Kidney (tissue), 14 donors: ENCODE measurements around the gene GFRA3. TPM values are rescaled to one million over a fixed set of nuclear protein-coding genes. Genes with fewer than 3 reads are reported as not detected.
A peak's percentile ranks its signal among the peaks of the same experiment; 100 is the strongest.

Experiments
- DNase-seq, 5 donors: peaks; one replicate each; pipeline ENCODE4 v3.0.0-alpha.2; 2013 to 2020
- FAIRE-seq: peaks from 2 replicates; lab custom pipeline; 2012; peaks lifted over from hg19 to GRCh38; lab: Jason Lieb, UNC
- H3K27ac ChIP-seq, 2 donors: one replicate each; pipeline ENCODE4 v1.7.0; 2013; ENCODE audit warnings: low read depth in 2 of 2, low read length in 2 of 2, inconsistent platforms in 1 of 2
- H3K27me3 ChIP-seq: one replicate; pipeline ENCODE4 v1.7.1; 2013; ENCODE audit warnings: low read length, inconsistent platforms; ENCODE audit not compliant: control insufficient read depth, insufficient read depth
- H3K36me3 ChIP-seq, 3 donors: one replicate each; pipeline versions ENCODE4 v1.7.0 to v1.7.1; 2013; ENCODE audit warnings: low read length in 3 of 3, control low read depth in 1 of 3, inconsistent platforms in 1 of 3; ENCODE audit not compliant: insufficient read depth in 3 of 3, control insufficient read depth in 2 of 3
- H3K4me1 ChIP-seq, 3 donors: one replicate each; pipeline versions ENCODE4 v1.7.0 to v1.7.1; 2013; ENCODE audit warnings: low read length in 3 of 3, inconsistent platforms in 1 of 3, low read depth in 1 of 3; ENCODE audit not compliant: control insufficient read depth in 2 of 3, insufficient read depth in 2 of 3
- H3K4me3 ChIP-seq, 3 donors: one replicate each; pipeline versions ENCODE4 v1.7.0 to v1.8.1; 2013; ENCODE audit warnings: low read length in 3 of 3, control low read depth in 1 of 3, inconsistent platforms in 1 of 3
- H3K9ac ChIP-seq, 3 donors: one replicate each; pipeline versions ENCODE4 v1.7.0 to v1.7.1; 2013; ENCODE audit warnings: low read length in 3 of 3, control low read depth in 1 of 3, inconsistent platforms in 1 of 3
- H3K9me3 ChIP-seq, 3 donors: one replicate each; pipeline versions ENCODE4 v1.7.0 to v1.7.1; 2013; ENCODE audit warnings: low read length in 3 of 3, control low read depth in 1 of 3, inconsistent platforms in 1 of 3; ENCODE audit not compliant: control insufficient read depth in 2 of 3, insufficient read depth in 1 of 3
- CTCF ChIP-seq: IDR thresholded peaks from 3 replicates; pipeline ENCODE4 v1.5.1; 2012; ENCODE audit warnings: mild to moderate bottlenecking, moderate library complexity, borderline replicate concordance; ENCODE audit not compliant: insufficient read depth; ENCODE audit errors: extremely low read depth
- intact Hi-C: fragments of 100-400 bp; cut with DNase I; formaldehyde crosslinking; loops from one replicate; pipeline ENCODE4 v1.11.1; 2022
- polyA plus RNA-seq: library from polyadenylated mRNA; stranded (reverse); fragments of 350-450 nt; fragmentation: Illumina TruSeq; extraction: RNeasy Lipid Tissue Mini Kit (QIAGEN cat#74804); gene quantifications from one replicate; pipeline ENCODE4 v1.2.3, GENCODE V29; 2014; ENCODE audit warnings: low read depth, low replicate concordance; ENCODE audit not compliant: insufficient read depth
- total RNA-seq: library from RNA; stranded (reverse); fragmentation: NEBNext Ultra II Directional; extraction: Animal tissue kit (Norgen Biotek cat#: 25700); gene quantifications from one replicate; pipeline ENCODE4 v1.2.1, GENCODE V29; 2021
- donor health status: control.
- donor health status: control.
- donor health status: control.
- donor health status: control.
- donor health status: control.
- donor health status: DM: yes; HTN: yes; CAD: no.
- donor health status: Normal renal cell carcinoma (clear cell type).

Gene GFRA3
- total and polyA plus RNA-seq, 2 donors from 2014 or later: 0.41 to 1.0 TPM

DNA sequence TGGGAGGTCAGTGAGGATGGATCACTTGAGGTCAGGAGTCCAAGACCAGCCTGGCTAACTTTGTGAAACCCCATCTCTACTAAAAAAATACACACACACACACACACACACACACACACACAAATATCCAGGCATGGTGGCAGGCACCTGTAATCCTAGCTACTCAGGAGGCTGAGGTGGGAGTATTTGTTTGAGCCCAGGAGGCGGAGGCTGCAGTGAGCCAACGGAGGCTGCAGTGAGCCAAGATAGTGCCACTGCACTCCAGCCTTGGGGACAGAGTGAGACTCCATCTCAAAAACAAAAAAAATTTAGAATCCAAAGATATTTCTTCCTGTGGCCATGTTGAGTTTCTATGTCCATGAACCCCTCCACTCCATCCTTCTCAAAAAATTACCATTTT is 39.8 kb downstream of the GFRA3 start:
- H3K27ac ChIP-seq: no peak overlapping the region
- no peak overlapping the region for H3K9ac ChIP-seq
- FAIRE-seq (no peak), DNase-seq (no peak)
- H3K4me3 ChIP-seq: no peak overlapping the region
- no peaks in the 10 kb centered on the region for H3K36me3 ChIP-seq
- H3K9me3 ChIP-seq: no peaks in the 10 kb centered on the region
- intact Hi-C loops: no loop called here
- H3K27me3 ChIP-seq: no peaks in the 10 kb centered on the region
- H3K4me1 ChIP-seq: no peaks in the 10 kb centered on the region
- TF ChIP-seq CTCF: no peak

GRCh38 chr5:138233280-138233679 is 41.1 kb downstream of the GFRA3 start:
- H3K9me3 ChIP-seq: no peaks in the 10 kb centered on the region
- H3K27ac ChIP-seq: no peak overlapping the region
- no peak overlapping the region for H3K9ac ChIP-seq
- H3K27me3 ChIP-seq: no peaks in the 10 kb centered on the region
- H3K4me1 ChIP-seq: no peaks in the 10 kb centered on the region
- no peak overlapping the region for H3K4me3 ChIP-seq
- H3K36me3 ChIP-seq: no peaks in the 10 kb centered on the region
- TF ChIP-seq CTCF: no peak
- DNase-seq: no peak
- no peak for FAIRE-seq
- intact Hi-C loops: no loop called here

DNA sequence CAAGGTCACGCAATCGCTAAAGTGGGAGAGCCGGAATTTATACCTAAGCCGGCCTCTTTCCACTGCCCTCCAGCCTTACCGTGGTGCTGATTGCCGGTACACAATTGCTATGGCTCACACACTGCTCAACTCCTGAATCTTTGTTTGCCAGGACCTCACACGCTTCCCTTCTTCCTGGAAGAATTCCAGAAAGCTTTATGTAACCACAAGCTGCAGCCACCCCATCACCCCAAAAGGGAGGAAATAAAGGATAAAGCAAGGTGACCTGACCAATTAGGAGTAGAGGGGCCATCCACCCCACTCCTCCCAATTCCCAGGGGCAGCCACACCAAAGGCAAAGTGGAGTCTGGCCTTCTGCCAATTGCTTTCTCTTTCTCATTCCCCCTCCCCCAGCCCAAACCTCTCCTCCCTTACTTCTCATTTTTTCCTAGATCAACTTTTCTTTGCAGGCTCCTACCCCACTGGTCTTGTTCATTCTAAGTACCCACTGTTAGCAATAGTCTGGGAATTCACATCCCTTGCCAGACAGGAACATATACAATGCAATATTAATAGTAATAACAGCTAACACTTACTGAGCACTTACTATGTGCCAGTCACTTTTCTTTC is 43.3 kb downstream of the GFRA3 start:
- DNase-seq: peak in 1 of 5 donors; percentile 12
- FAIRE-seq: no peak
- Histone ChIP-seq H3K4me3 (no peak overlapping the region), H3K36me3 (no peaks in the 10 kb centered on the region), H3K27ac (no peak overlapping the region), H3K9me3 (no peaks in the 10 kb centered on the region), H3K9ac (no peak overlapping the region), H3K27me3 (no peaks in the 10 kb centered on the region), H3K4me1 (no peaks in the 10 kb centered on the region)
- no peak for TF ChIP-seq CTCF
- intact Hi-C loops: no loop called here

DNA sequence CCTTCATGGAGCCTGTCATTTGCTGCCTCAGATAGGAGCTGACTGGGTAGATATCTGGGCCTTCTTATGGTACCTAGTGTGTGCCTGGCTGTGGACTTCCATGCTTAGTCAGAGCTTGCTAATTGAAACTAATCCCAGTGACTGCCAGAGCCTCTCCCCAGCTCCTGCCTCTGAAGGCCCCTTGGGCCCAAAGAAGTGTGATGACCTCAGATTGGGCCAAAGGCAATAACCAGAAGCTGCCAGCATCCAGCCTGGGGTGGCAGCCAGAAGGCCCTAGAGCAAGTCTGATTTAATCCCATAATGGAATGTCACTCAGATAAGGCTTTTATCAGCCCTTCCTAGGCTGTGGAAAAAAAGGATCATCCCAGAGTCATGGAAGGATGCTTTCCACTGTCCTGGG is 44.2 kb downstream of the GFRA3 start:
- no peak overlapping the region for H3K27ac ChIP-seq
- TF ChIP-seq CTCF: no peak
- DNase-seq (peak in 1 of 5 donors; percentile 81), FAIRE-seq (no peak)
- intact Hi-C loops: no loop called here
- H3K27me3 ChIP-seq: no peaks in the 10 kb centered on the region
- H3K4me3 ChIP-seq: no peak overlapping the region
- H3K36me3 ChIP-seq: no peaks in the 10 kb centered on the region
- H3K4me1 ChIP-seq: no peaks in the 10 kb centered on the region
- no peak overlapping the region for H3K9ac ChIP-seq
- no peaks in the 10 kb centered on the region for H3K9me3 ChIP-seq
